GM18517 (cell line): ENCODE measurements around the gene SLC6A12.

Source experiments
- ATAC-seq: cut with Tn5 transposase; IDR thresholded peaks from one replicate; pipeline ENCODE4 v1.9.1; 2021; ENCODE audit warnings: mild to moderate bottlenecking, moderate library complexity; ENCODE audit not compliant: unreplicated experiment

Gene SLC6A12

GRCh38 chr12:145369-145960 lies 68.5 kb downstream of the SLC6A12 start:
- no peak for ATAC-seq

- ATAC-seq = no peak
Measured at GRCh38 chr12:144650-145284, 69.2 kb downstream of the SLC6A12 start.

- ATAC-seq = no peak
Measured at GRCh38 chr12:143964-144649, 69.8 kb downstream of the SLC6A12 start.

- no peak for ATAC-seq
Measured at GRCh38 chr12:140162-140561, 73.8 kb downstream of the SLC6A12 start.
